Hepatocyte (in vitro differentiated cells): ENCODE results near the gene GRIN2B. TPM values are rescaled to one million over a fixed set of nuclear protein-coding genes. Genes with fewer than 3 reads are reported as not detected.

Experiments
- DNase-seq: peaks from one replicate; pipeline ENCODE4 v3.0.0-alpha.2; 2016; ENCODE audit warnings: low spot score
- H2AFZ ChIP-seq: fragments of 200-600 bp; sonication (generic); 2 replicates; pipeline ENCODE4 v1.6.0; 2016; ENCODE audit warnings: antibody characterized with exemption, mild to moderate bottlenecking
- H3K27ac ChIP-seq: fragments of 200-600 bp; sonication (generic); 2 replicates; pipeline ENCODE4 v1.5.1; 2016; ENCODE audit warnings: mild to moderate bottlenecking
- H3K27me3 ChIP-seq: fragments of 200-600 bp; sonication (generic); 2 replicates; pipeline ENCODE4 v1.6.1; 2016
- H3K36me3 ChIP-seq: fragments of 200-600 bp; sonication (generic); replicated peaks from 2 replicates; pipeline ENCODE4 v1.5.1; 2016; ENCODE audit warnings: low read depth; ENCODE audit not compliant: insufficient read depth
- H3K4me1 ChIP-seq: fragments of 200-600 bp; sonication (generic); 2 replicates; pipeline ENCODE4 v1.5.1; 2016; ENCODE audit warnings: mild to moderate bottlenecking, moderate library complexity; ENCODE audit not compliant: insufficient read depth
- H3K4me2 ChIP-seq: fragments of 200-600 bp; sonication (generic); 2 replicates; pipeline ENCODE4 v1.6.0; 2016
- H3K4me3 ChIP-seq: fragments of 200-600 bp; sonication (generic); 2 replicates; pipeline ENCODE4 v1.5.1; 2016; ENCODE audit warnings: mild to moderate bottlenecking
- H3K79me2 ChIP-seq: fragments of 200-600 bp; sonication (generic); 2 replicates; pipeline ENCODE4 v1.6.0; 2017; ENCODE audit warnings: mild to moderate bottlenecking
- H3K9me2 ChIP-seq: fragments of 200-600 bp; sonication (generic); replicated peaks from 2 replicates; pipeline ENCODE4 v1.6.0; 2017; ENCODE audit warnings: mild to moderate bottlenecking; ENCODE audit not compliant: insufficient read depth
- H3K9me3 ChIP-seq: fragments of 200-600 bp; sonication (generic); 2 replicates; pipeline ENCODE4 v1.5.1; 2016; ENCODE audit warnings: low read depth, mild to moderate bottlenecking
- H4K20me1 ChIP-seq: fragments of 200-600 bp; sonication (generic); 2 replicates; pipeline ENCODE4 v1.6.0; 2016; ENCODE audit warnings: mild to moderate bottlenecking; ENCODE audit not compliant: insufficient read depth, poor library complexity, severe bottlenecking
- CTCF ChIP-seq: fragments of 200-600 bp; sonication (generic); IDR thresholded peaks from 2 replicates; pipeline ENCODE4 v1.5.1; 2016; ENCODE audit warnings: antibody characterized with exemption, mild to moderate bottlenecking; ENCODE audit not compliant: poor library complexity
- EZH2 ChIP-seq: fragments of 200-600 bp; sonication (generic); IDR thresholded peaks from 2 replicates; pipeline ENCODE4 v1.6.1; 2016; ENCODE audit warnings: antibody characterized with exemption, mild to moderate bottlenecking, borderline replicate concordance
- EZH2phosphoT487 ChIP-seq: fragments of 200-600 bp; sonication (generic); IDR thresholded peaks from one replicate; pipeline ENCODE4 v1.6.1; 2018; ENCODE audit warnings: antibody characterized with exemption, mild to moderate bottlenecking, low read depth, moderate library complexity; ENCODE audit not compliant: unreplicated experiment, severe bottlenecking
- WGBS: methylation state at CpG from one replicate; pipeline ENCODE4 v1.1.6; 2016; ENCODE audit warnings: low lambda C conversion rate; ENCODE audit errors: missing lambda C conversion rate; 5-methylcytosine and 5-hydroxymethylcytosine counted together
- polyA plus RNA-seq: library from polyadenylated mRNA; unstranded; fragments of >200 nt; fragmentation: Nextera tagmentation; extraction: Ambion mirVana; gene quantifications from 2 replicates; pipeline ENCODE4 v1.2.1, GENCODE V29; 2016
- total RNA-seq: library from RNA; depleted of rRNA; stranded (reverse); fragments of >200 nt; gene quantifications from 2 replicates; pipeline ENCODE4 v1.2.3, GENCODE V29; 2014

The GRIN2B gene
- total and polyA plus RNA-seq, 2 experiments from 2014 or later, result 0.60 to 0.75 TPM

GRCh38 chr12:13948621-13949020, 32.8 kb downstream of the GRIN2B start:
- H3K4me3 ChIP-seq, result no peak overlapping the region
- TF ChIP-seq EZH2phosphoT487, result no peak
- no peak for TF ChIP-seq CTCF
- 94% methylated on average over 4 of the region's 4 CpGs for WGBS
- no peaks in the 10 kb centered on the region for H3K36me3 ChIP-seq
- no peaks in the 10 kb centered on the region for H3K79me2 ChIP-seq
- H3K9me2 ChIP-seq, result no peaks in the 10 kb centered on the region
- H3K27ac ChIP-seq, result no peak overlapping the region
- H4K20me1 ChIP-seq, result no peaks in the 10 kb centered on the region
- H3K27me3 ChIP-seq, result no peaks in the 10 kb centered on the region
- no peak for DNase-seq
- H3K4me2 ChIP-seq, result no peak overlapping the region
- H2AFZ ChIP-seq, result no peak overlapping the region
- H3K9me3 ChIP-seq, result no peaks in the 10 kb centered on the region
- peaks cover 9% of the 10 kb centered on the region for H3K4me1 ChIP-seq

- H4K20me1 ChIP-seq, result no peaks in the 10 kb centered on the region
- H3K79me2 ChIP-seq, result no peaks in the 10 kb centered on the region
- H3K9me2 ChIP-seq, result no peaks in the 10 kb centered on the region
- peaks cover 9% of the 10 kb centered on the region for H3K4me1 ChIP-seq
- H3K27me3 ChIP-seq, result no peaks in the 10 kb centered on the region
- H3K27ac ChIP-seq, result no peak overlapping the region
- 81% methylated on average over 6 of the region's 6 CpGs for WGBS
- TF ChIP-seq EZH2phosphoT487 (no peak), CTCF (no peak), EZH2 (no peak)
- no peaks in the 10 kb centered on the region for H3K36me3 ChIP-seq
- no peak overlapping the region for H3K4me3 ChIP-seq
- H2AFZ ChIP-seq, result no peak overlapping the region
- DNase-seq, result peak; percentile 15
- H3K9me3 ChIP-seq, result no peaks in the 10 kb centered on the region
- H3K4me2 ChIP-seq, result no peak overlapping the region
These were observed 34.0 kb downstream of the GRIN2B start for GRCh38 chr12:13947276-13947946.

GRCh38 chr12:13945641-13946040, 35.8 kb downstream of the GRIN2B start:
- Histone ChIP-seq H3K9me3 (no peaks in the 10 kb centered on the region), H3K27me3 (no peaks in the 10 kb centered on the region), H2AFZ (no peak overlapping the region), H3K4me2 (no peak overlapping the region), H3K36me3 (no peaks in the 10 kb centered on the region), H4K20me1 (no peaks in the 10 kb centered on the region), H3K4me1 (peaks cover 6% of the 10 kb centered on the region), H3K79me2 (no peaks in the 10 kb centered on the region), H3K4me3 (no peak overlapping the region), H3K27ac (no peak overlapping the region), H3K9me2 (no peaks in the 10 kb centered on the region)
- no peak for DNase-seq
- no peak for TF ChIP-seq EZH2phosphoT487
- no peak for TF ChIP-seq CTCF
- TF ChIP-seq EZH2, result no peak
